HG03575 (cell line): ENCODE results near the gene BCAS3.
"Not testable (repeated sequence)": the region's sequence is repeated elsewhere in the genome, so short reads cannot be mapped to it uniquely, and the experiment has no call there.

Experiments used
- ATAC-seq: cut with Tn5 transposase; IDR thresholded peaks from one replicate; pipeline ENCODE4 v1.9.1; 2021; ENCODE audit not compliant: unreplicated experiment, insufficient number of reproducible peaks, low FRiP score; ENCODE audit errors: extremely low read depth

The BCAS3 gene

GRCh38 chr17:61338000-61338798, 660.5 kb downstream of the BCAS3 start:
- no peak for ATAC-seq

GRCh38 chr17:61338874-61339478, 661.3 kb downstream of the BCAS3 start:
- no peak for ATAC-seq

DNA sequence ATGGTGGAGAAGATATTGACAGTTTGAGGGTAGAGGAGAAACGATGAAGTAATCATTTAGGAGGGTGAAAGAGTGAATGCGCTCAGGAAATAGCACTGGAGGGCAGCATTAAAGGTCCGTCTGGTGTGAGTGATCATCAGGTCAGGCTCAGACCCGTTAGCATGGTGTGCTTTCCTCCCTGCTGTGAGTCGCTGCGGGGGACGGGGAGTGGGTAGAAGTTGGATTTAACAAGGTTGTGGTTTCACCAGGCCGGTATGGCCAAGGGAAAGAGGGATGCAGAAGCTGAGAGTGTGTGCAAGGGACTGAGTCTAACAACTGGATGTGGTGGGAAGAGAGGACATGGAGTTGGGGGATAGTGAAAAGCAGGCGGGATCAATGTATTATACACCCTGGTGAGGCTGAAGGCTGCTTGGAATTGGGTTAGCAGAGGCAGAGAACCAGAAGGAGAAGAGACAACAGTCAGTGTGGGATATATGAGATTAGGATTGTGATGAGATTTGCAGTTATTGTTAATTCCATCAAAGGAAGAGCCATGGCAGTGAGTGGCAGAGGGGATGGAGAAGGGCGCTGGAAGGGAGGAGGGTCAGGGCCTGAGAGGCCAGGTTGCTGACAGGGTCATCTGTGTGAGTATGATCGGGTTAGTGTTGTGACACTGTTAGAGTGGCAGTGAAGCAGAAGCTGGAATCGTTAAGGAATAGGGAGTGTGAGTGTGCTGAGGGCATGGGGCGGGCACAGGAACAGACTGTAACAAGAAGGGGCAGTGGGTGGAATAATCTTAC, 663.0 kb downstream of the BCAS3 start:
- ATAC-seq, result no peak

DNA sequence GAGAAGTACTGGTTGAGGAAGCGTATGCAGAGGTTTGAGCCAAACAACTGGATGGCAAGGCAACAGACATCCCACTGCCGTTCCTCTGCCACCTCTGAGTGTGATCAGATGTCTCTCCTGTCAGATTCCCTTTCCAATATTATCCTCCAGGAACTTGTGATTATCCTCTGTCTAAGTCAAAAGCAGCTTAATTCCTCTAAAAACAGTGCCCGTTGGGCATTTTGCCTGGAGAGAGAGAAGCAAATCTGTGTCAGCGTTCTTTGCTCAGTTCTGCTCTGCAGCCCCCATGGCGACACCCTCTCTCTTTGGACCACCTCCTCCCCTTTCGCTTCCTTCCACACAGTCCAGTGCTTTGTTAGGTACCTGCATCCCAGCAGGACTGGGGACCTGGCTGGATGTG, 665.9 kb downstream of the BCAS3 start:
- no peak for ATAC-seq

DNA sequence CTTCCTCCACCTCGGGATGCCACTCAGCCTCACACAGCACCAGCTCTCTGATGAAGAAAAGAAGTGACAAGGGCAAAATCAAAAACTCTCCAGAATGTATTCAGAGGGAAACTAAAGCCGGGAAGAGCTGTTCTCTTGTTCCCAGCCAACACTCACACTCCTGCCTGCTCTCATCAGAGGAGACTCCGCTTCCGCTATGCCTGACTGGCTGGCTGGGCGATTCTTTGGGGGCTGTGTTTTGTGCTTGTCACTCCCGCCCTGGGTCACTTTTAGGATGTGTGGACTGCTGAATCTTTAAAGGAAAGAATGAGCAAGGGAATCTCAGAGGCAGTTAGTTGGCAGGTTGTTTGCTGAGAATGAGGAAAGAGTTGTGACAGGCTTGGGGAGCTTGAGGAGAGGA, 667.4 kb downstream of the BCAS3 start:
- ATAC-seq, result no peak

- ATAC-seq, result no peak
These were observed 668.4 kb downstream of the BCAS3 start for GRCh38 chr17:61345825-61346666.

GRCh38 chr17:61349350-61349749, 671.7 kb downstream of the BCAS3 start:
- no peak for ATAC-seq

DNA sequence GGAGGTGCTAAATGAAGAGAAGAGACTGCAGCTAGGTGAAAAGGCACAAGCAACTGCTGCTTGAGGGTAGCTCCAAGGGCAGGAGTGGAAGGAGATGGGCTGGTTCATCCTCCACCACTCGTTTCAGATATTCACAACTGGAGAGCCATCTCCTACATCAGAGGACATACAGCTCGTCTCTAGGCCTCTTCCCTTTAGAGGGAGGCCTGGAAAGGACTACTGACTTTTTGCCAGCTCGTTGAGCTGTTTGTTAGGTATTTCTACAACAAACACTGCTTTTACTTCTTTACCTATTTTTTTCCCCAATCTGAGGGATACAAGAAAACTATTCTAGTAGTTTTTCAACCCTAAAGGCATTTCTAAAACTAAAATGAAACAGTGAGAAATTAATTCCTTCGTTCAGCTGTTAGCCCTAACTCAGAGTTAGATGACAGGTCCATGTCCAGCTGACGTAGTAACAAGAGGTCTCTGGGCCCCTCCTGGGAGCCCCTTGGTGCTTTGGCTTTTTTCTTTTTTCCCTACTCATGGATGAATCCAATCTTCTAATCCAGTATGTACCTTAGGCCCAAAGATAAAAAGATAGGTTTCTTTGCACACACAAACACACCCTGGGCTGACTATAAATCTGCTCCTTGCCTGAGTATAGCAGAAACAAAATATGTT, 674.2 kb downstream of the BCAS3 start:
- no peak for ATAC-seq

GRCh38 chr17:61352408-61352770, 674.7 kb downstream of the BCAS3 start:
- ATAC-seq, result no peak

DNA sequence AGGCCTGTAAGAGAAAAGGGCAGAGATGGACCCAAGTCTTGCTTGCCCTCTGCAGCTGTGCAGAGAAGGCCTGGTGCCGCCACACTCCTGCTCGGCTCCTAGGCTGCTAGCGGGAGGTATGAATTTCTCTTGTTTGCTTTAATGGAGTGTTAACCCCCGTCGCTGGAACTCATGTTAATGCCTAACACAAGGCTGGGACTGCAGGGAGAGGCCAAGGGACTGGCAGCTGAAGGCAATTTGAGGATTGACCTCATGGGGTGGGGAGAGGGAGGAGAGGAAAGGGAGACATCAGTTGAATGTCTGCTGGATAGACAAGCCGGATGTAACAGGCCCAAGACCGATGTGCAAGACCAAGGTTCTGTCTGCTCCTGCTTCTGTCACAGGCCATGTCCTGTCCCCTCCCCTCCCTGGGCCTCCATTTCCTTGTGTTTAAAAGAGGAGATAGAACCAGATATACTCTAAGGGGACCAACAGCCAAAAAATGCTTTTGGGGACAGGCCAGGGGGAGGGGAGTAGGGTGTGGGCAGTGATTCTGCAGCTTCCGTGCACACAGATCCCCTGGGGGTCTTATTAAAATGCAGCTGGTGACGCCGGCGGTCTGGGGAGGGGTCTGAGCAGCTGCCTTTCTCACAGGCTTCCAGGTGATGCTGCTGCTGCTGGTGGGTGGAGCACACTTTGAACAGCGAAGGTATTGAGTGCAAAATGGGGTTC, 675.3 kb downstream of the BCAS3 start:
- no peak for ATAC-seq

DNA sequence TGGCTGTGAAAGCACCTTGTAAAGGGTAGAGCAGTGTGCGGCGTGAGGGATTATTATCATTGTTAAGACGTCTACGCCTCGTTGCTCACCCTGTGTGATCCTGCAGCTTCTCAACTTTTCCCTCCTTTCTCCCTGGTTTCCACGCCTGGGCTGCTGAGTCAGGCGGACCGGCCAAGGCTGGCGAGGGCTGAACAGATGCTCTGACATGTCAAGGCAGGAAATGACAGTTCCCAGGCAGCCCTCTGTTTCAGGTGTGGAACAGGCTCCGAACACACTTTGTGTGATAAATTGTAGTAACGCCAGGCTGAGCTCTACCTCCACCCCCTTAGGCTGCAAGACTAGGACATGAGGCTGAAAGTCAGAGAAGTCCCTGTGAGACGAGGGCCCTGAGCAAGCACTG, 676.0 kb downstream of the BCAS3 start:
- no peak for ATAC-seq

GRCh38 chr17:61354895-61355874, 677.5 kb downstream of the BCAS3 start:
- no peak for ATAC-seq

GRCh38 chr17:61357061-61357460, 679.4 kb downstream of the BCAS3 start:
- not testable (repeated sequence) for ATAC-seq

DNA sequence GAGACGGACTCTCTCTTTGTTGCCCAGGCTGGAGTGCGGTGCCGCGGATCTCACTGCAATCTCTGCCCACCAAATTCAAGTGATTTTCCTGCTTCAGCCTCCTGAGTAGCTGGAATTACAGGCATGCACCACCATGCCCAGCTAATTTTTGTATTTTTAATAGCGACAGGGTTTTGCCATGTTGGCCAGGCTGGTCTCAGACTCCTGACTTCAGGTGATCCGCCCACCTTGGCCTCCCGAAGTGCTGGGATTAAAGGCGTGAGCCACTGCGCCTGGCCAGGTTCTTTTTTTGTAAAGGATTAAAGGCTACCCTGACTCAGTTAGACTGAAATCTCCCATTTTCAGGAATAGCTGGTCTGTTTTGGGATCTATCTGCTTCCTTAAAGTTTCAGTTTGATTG, 681.9 kb downstream of the BCAS3 start:
- ATAC-seq, result not testable (repeated sequence)

GRCh38 chr17:61360318-61360943, 682.8 kb downstream of the BCAS3 start:
- no peak for ATAC-seq

DNA sequence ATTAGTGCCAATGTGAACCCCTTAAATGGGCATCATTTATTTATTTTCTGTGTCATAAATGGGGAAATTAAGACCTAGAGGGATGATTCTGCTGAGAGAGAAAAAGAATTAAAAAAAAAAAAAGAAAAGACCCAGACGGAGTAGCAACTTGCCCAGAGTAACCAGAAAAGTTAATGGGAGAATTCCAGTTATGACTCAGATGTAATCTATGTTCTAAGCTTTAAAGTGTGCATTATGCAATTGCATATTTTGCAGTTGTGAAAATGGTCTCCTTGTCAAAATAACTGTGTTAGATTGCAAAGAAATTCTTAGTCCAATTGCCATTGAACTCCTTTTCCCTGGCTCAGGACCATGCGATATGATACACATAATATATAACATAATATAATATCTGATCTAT, 683.4 kb downstream of the BCAS3 start:
- no peak for ATAC-seq

DNA sequence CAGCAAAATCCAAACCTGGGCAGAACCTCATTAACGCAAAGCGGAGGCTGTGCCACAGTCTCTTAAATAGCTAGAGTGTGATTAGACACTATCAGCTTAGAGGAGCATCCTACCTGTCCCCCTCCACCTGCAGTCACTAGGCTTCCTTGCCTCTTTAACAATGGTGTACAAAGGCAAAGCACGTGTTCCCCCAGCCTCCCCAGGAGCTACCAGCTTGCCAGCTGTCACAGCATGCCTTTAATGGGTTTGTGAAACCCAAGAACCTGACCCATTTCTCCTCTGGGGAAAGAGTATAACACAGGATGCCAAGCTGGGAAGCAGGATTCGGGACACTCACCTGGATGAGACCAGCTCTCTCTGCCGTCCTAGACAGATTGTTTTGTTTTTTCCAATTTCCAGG, 684.7 kb downstream of the BCAS3 start:
- ATAC-seq, result no peak
